Middle frontal gyrus (tissue), 1 donor: Measurements from ENCODE around the gene UNC13C.

Experiments
- DNase-seq: peaks from one replicate; pipeline ENCODE4 v3.0.0-alpha.2; 2015; ENCODE audit warnings: low spot score; ENCODE audit errors: extremely low spot score

Gene UNC13C

GRCh38 chr15:54564166-54564565 lies 585.9 kb downstream of the UNC13C start:
- DNase-seq: no peak

GRCh38 chr15:54566654-54567053 lies 588.4 kb downstream of the UNC13C start:
- DNase-seq: no peak

DNA sequence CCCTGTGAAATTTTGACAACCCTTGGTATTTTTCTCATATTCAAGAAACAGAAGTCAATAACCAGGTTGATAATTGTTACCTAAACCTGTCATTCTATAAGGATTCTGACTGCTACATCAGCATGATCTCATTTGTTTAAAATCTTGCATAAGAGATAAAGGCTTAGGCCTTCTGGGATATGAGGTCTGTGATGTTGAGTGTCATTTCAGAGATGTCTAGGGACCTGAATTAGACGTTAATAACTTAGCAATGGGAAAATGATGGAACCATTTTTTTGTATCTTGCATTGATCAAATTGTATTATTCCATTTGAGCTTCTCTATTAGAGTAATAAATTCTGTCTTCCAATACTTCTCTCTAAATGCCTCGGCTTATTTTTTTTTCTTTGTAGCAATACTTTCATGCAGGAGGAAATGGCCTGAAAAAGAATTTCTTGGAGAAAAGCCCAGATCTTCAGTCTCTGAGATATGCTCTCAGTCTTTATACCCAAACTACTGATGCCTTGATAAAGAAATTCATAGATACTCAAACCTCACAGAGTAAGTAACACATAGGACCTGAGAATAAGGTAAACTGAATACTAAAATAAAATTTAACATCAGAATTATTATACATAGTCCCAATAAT lies 589.3 kb downstream of the UNC13C start:
- no peak for DNase-seq

GRCh38 chr15:54568381-54568780 lies 590.1 kb downstream of the UNC13C start:
- no peak for DNase-seq

- DNase-seq: no peak
Observed at GRCh38 chr15:54571576-54571975, 593.3 kb downstream of the UNC13C start.

DNA sequence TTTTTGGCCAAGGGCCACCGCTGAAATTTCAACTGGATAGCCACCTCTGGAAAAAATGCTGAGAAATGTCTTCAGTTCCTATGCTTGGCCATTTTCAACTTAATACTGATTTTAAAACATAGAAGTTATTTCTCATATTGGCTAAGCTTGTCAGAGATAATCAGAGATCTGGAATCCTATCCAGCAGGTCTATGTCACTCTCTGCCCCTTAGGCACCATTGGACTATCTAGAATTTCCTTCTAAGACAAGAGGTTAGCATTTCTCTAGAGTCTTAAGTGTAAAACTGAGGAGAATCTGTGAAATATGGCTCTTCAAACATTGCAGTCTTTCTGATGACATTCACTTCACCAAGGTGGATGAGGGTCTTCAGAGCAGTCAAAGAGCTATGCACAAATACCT lies 597.3 kb downstream of the UNC13C start:
- DNase-seq: no peak

DNA sequence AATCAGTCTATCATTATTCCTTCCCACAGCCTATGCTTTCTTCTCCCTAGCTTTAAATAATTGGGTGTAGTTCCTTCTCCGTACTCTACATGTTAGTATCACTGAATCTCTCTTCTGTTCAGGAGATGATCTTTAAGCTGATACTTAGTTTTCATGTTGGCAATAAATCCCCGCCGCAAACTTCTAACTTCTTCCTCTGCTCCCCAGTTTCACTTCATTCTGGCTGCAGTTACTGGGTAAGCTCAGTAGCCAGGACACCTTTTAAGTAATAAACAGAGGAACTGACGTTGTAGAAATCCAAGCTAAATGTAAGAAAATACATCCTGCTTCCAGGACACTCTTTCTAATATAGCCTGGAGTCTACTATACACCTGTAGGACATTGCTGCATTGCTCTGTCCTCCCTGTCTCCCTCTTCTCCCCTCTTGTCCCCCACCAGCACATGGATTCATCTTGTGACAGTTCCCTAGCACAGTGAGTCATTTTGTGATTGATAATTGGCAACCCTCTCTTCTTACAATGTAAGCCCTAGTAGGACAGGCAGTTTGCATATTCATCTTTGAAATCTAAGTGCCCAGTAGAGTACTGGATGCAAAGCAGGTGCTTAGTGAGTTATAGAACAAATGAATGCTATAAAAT lies 598.2 kb downstream of the UNC13C start:
- DNase-seq: no peak

- DNase-seq: no peak
Observed at GRCh38 chr15:54577476-54578250, 599.4 kb downstream of the UNC13C start.

DNA sequence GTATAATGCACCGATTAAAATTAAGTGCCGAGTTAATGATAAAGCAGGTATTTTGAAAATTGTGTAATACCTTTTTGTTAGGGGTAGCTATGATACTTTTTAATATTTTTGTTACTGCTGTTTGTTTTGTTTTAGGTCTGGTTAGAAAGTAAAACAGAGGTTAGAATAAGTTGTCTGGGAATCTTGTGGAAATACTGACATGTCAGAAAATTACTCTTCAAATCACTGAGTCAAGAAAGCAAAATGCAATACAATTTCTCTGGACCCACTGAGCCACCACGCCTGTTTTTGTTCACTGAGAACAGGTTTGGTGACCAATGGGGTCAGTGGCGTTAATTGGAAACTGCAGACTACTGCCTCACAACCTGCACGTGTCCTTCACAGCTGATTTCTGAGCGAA lies 601.6 kb downstream of the UNC13C start:
- no peak for DNase-seq

- DNase-seq: no peak
Observed at GRCh38 chr15:54580643-54581042, 602.4 kb downstream of the UNC13C start.

DNA sequence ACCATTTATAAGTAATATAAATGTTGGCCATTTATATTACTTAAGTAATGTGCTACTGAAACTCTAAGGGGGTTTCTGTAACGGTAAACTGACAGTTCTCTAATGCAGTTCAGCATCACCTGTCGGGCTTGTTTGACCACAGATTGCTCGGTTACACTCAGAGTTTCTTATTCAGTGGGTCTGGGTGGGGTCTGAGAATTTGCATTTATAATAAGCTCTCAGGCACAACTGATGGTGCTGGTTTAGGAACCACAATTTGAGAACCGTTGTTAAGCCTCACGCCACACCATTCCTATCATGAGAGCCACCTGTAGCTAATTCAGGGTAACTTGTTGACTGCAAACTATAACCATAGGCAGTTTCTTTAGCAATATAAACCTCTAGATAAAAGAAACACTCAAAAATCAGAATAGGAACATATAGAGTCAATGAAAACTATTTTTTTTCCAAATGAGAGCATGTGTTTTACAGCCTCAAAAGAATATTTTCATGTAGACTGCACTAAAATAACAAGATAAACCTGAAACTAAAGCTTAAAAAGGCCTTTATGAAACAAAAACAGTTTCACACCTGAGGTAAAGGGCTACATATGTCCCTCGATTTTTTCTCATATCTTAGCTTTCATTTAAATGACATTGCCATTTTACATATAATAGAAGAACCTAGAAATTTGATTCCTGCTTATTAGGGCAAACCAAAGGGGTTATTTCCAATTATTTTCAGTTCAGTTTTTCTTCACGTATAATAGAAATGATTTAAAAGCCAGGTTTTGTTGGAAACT lies 604.8 kb downstream of the UNC13C start:
- no peak for DNase-seq

DNA sequence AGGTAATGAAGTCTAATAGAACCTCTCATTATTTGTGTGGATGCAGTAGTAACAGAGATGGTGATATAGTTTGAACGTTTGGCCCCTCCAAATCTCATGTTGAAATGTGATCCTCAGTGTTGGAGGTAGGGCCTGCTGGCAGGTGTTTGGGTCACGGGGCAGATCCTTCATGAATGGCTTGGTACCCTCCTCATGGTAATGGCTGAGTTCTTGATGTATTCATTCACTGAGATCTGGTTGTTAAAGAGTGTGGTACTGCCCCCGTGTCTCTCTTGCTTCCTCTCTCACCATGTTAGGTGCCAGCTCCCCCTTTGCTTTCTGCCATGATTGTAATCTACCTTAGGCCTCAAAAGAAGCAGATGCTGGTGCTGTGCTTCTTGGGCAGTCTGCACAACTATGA lies 606.8 kb downstream of the UNC13C start:
- no peak for DNase-seq

DNA sequence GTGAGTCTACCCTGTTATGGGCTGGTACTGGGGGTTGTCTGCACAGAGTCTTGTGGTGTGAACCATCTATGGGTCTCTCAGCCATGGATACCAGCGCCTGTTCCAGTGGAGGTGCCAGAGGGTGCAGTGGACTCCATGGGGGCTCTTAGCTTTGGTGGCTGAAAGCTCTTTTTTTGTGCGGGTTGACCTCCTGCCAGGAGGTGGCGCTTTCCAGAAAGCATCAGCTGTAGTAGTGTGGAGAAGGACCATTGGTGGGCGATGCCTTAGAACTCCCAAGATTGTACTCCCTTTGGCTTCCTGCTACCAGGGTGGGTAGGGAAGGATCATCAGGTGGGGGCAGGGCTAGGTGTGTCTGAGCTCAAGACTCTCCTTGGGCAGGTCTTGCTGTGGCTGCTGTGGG lies 615.9 kb downstream of the UNC13C start:
- no peak for DNase-seq

DNA sequence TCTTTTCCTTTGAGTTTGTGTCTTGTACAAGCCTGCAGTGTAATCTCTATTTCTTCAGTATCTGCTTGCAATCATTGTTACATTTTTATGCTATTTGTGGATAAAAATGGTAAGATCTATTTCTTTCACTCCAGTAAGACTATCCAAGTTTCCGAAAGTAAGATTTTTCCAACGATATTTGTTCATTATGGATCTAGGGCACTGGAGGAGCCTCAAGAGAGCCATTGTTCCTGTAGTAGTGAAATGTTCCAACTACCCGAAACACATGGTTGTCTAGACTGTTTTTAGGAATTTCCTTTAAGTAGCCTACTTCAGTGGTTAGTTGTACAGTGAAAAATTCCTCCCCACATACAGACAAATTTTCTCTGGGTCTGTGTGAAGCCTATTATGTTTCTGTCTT lies 621.1 kb downstream of the UNC13C start:
- no peak for DNase-seq

DNA sequence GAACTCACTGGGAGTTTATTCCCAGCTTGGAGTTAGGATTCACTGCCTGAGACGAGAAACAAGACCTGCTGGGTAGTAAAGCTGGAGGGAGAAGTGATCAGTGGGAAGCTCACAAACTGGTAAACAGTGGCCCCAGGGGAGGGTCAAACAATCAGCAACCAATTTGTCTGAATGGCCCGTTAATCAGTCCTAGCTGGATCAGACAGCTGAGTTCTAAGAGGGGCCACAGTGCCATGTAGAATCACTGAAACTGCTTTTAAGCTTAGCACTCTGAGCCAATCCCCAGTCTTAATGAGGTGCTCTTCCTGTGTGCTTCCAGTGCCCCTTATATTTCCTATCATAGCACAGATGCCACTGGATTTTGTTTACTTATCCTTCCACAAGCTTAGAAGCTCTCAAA lies 626.8 kb downstream of the UNC13C start:
- DNase-seq: no peak

DNA sequence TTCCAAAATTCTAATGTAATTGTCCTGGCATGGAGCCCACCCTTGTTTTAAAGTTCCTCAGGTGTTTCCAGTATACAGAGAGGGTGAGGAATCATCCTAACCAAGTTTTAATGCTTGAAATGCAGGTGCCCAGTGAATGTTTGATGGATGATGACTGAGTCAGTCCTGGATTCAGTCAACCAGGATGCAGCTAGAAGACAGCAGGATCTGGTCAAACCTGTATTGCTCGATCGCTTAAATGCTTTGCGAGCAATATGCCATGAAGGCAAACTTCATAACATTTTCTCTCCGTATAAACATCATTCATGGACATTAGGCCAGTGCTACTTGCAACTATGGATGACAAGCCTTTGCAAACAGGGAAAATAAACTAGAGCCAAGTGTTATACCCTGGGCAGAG lies 627.3 kb downstream of the UNC13C start:
- no peak for DNase-seq

GRCh38 chr15:54608876-54609835 lies 630.9 kb downstream of the UNC13C start:
- no peak for DNase-seq

DNA sequence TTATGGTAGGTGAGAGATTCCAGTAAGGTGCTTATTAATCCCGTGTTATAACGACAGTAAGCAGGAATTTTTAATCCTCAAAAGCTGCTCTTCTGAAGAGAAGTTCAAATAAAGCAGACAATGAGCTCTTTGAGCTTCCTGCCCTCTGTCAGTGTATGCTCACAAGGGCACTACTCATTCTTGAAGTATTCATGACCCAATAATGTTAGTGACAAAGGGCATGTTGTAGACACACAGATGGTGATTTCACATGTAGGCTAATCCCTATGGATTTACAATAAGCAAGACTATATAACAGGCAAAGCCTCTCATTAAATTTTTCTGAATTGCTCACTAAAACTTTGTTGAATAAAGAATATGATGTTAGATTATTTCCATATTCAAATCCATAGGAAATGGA lies 639.9 kb downstream of the UNC13C start:
- DNase-seq: no peak

GRCh38 chr15:54619180-54619579 lies 640.9 kb downstream of the UNC13C start:
- DNase-seq: no peak

GRCh38 chr15:54620916-54621315 lies 642.7 kb downstream of the UNC13C start:
- no peak for DNase-seq

DNA sequence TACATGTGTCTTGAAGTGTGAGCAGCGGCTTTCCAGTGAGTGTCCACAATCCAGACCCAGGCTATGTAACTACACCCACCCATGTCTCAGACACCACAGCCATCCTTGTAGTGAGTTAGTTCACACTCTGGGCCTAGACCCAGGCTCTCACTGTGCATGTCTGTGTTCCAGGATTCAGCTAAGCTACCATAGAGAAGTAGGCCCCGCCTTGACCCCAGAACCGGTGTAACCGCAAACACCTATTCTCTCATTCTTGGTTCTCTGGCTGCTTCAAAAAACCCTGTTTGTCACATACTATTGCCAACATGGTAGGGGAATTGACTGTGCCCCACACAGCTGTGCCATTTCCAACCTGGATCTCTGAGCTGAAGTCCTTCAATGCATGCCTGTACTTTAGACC lies 657.9 kb downstream of the UNC13C start:
- DNase-seq: no peak
